ENCODE measurements around the gene CCDC27. TPM values are rescaled to one million over a fixed set of nuclear protein-coding genes. Genes with fewer than 3 reads are reported as not detected.

The CCDC27 gene
- total RNA-seq, 1 experiment from 2014 or later, result not detected

- POLR2A ChIA-PET, result no interaction called here
- Histone ChIP-seq H3K4me3 (replicated peaks in 1 of 2; ENCODE audit: low read depth in 1 of 2, low read length in 2 of 2) (no peak overlapping the region), H3K4me2 (ENCODE audit: low read length) (no peak overlapping the region), H2AFZ (ENCODE audit: low read depth, low read length, poor library complexity, severe bottlenecking) (no peak overlapping the region), H3K9me2 (ENCODE audit: insufficient read depth) (no peaks in the 10 kb centered on the region), H3K27ac (ENCODE audit: low read depth, low read length) (no peak overlapping the region), H3K9me3 (ENCODE audit: control insufficient read depth in 1 of 2, insufficient read depth in 1 of 2, low read depth in 1 of 2, low read length in 2 of 2) (no peaks in the 10 kb centered on the region), H3K27me3 (ENCODE audit: insufficient read depth, low read length) (no peaks in the 10 kb centered on the region), H3K4me1 (ENCODE audit: control insufficient read depth in 1 of 2, insufficient read depth in 2 of 2, low read length in 2 of 2) (no peaks in the 10 kb centered on the region), H3K36me3 (ENCODE audit: control insufficient read depth in 1 of 2, insufficient read depth in 2 of 2, low read length in 2 of 2) (peaks cover 16 to 24% of the 10 kb centered on the region in 2 experiments; a peak in 3 of 4 replicates), H3K79me2 (ENCODE audit: insufficient read depth, low read length) (peaks cover 38% of the 10 kb centered on the region), H3K9ac (ENCODE audit: low read length) (no peak overlapping the region), H4K20me1 (ENCODE audit: insufficient read depth) (no peaks in the 10 kb centered on the region)
- no TSS peak for BruUV-seq (replicated peaks)
- CTCF ChIA-PET, result no interaction called here
- RAD21 ChIA-PET (ENCODE audit: low non-redundant PET in 1 of 2, low total read pairs in 2 of 2, uncharacterized antibody in 2 of 2, unreplicated experiment in 2 of 2), result interaction anchor here in 1 of 2 experiments (0.7 kb wide), 1 partner anchor 1499 kb away, joined by 3 read pairs; no protein-coding TSS in a partner anchor
- ATAC-seq, result no peak
- intact Hi-C loops (cut with micrococcal nuclease), result no loop called here
- no peak for DNase-seq (ENCODE audit: low read depth, low spot score)
- TF ChIP-seq, protein P1, sequence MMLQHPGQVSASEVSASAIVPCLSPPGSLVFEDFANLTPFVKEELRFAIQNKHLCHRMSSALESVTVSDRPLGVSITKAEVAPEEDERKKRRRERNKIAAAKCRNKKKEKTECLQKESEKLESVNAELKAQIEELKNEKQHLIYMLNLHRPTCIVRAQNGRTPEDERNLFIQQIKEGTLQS (IDR thresholded peaks at IDR 0.05), result no peak
- TF ChIP-seq ZNF274 (IDR thresholded peaks at IDR 0.05; ENCODE audit: low read depth, low read length) (no peak), SRF (IDR thresholded peaks at IDR 0.05; ENCODE audit: low read depth) (no peak), FOSL1 (IDR thresholded peaks at IDR 0.05; ENCODE audit: low read depth) (no peak), SP1 (IDR thresholded peaks at IDR 0.05; ENCODE audit: low read depth) (no peak), CTCF (IDR thresholded peaks at IDR 0.05 in 2 of 3, conservative IDR thresholded peaks at IDR 0.05 in 1 of 3; ENCODE audit: borderline replicate concordance in 1 of 3, insufficient read depth in 1 of 3, low read depth in 2 of 3, low read length in 2 of 3) (no peak), CBX3 (IDR thresholded peaks at IDR 0.05; ENCODE audit: low read depth) (no peak), POLR2AphosphoS5 (IDR thresholded peaks at IDR 0.05; ENCODE audit: low read depth, low read length) (no peak), RAD21 (IDR thresholded peaks at IDR 0.05; ENCODE audit: low read depth) (no peak), TCF7L2 (IDR thresholded peaks at IDR 0.05; ENCODE audit: borderline replicate concordance, extremely low read depth, insufficient read depth, insufficient read length) (no peak), ZBTB33 (IDR thresholded peaks at IDR 0.05; ENCODE audit: extremely low read depth, insufficient replicate concordance, low read length) (no peak), SIN3A (IDR thresholded peaks at IDR 0.05; ENCODE audit: low read depth) (no peak), ZFX (IDR thresholded peaks at IDR 0.05) (no peak), YY1 (IDR thresholded peaks at IDR 0.05; ENCODE audit: extremely low read depth, insufficient replicate concordance, low read depth, low read length) (no peak)
- TF ChIP-seq, protein P2, sequence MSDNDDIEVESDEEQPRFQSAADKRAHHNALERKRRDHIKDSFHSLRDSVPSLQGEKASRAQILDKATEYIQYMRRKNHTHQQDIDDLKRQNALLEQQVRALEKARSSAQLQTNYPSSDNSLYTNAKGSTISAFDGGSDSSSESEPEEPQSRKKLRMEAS (IDR thresholded peaks at IDR 0.05), result no peak
Observed at GRCh38 chr1:3786468-3787348, 34.5 kb downstream of the CCDC27 start.

All from HCT116 (cell line).